Stimulated activated CD4-positive, alpha-beta T cell treated with anti-CD3 and anti-CD28 coated beads, Interleukin-15, amount 100 ng/mL, for 24 hours (primary cell): Measurements from ENCODE around the gene MST1.

Experiments used
- DNase-seq: peaks from one replicate; pipeline ENCODE4 v3.0.0-alpha.2; 2020

MST1 gene

GRCh38 chr3:49717959-49718857, 28.9 kb upstream of the MST1 start:
- DNase-seq, result peak; percentile 27

GRCh38 chr3:49717211-49717958, 28.1 kb upstream of the MST1 start:
- DNase-seq, result no peak

GRCh38 chr3:49716691-49717210, 27.5 kb upstream of the MST1 start:
- no peak for DNase-seq

GRCh38 chr3:49716169-49716568, 26.9 kb upstream of the MST1 start:
- no peak for DNase-seq

GRCh38 chr3:49715611-49716121, 26.4 kb upstream of the MST1 start:
- no peak for DNase-seq

GRCh38 chr3:49714728-49715550, 25.7 kb upstream of the MST1 start:
- no peak for DNase-seq

- DNase-seq, result no peak
These were observed 24.2 kb upstream of the MST1 start for GRCh38 chr3:49713336-49714105.

GRCh38 chr3:49712631-49713317, 23.5 kb upstream of the MST1 start:
- no peak for DNase-seq

- DNase-seq, result no peak
These were observed 22.9 kb upstream of the MST1 start for GRCh38 chr3:49712166-49712565.

GRCh38 chr3:49711489-49711888, 22.2 kb upstream of the MST1 start:
- no peak for DNase-seq

- DNase-seq, result no peak
These were observed 20.6 kb upstream of the MST1 start for GRCh38 chr3:49709852-49710251.

- no peak for DNase-seq
These were observed 17.8 kb upstream of the MST1 start for GRCh38 chr3:49707113-49707480.

GRCh38 chr3:49706456-49707112, 17.3 kb upstream of the MST1 start:
- DNase-seq, result no peak

- DNase-seq, result no peak
These were observed 16.2 kb upstream of the MST1 start for GRCh38 chr3:49705390-49705960.

GRCh38 chr3:49704629-49705028, 15.4 kb upstream of the MST1 start:
- DNase-seq, result no peak

- no peak for DNase-seq
These were observed 14.7 kb upstream of the MST1 start for GRCh38 chr3:49703956-49704355.

- DNase-seq, result peak; percentile 72
These were observed 14.2 kb upstream of the MST1 start for GRCh38 chr3:49703443-49703927.

GRCh38 chr3:49702672-49703071, 13.4 kb upstream of the MST1 start:
- no peak for DNase-seq

- DNase-seq, result no peak
These were observed 12.3 kb upstream of the MST1 start for GRCh38 chr3:49701388-49702077.
